HG03378 (cell line): ENCODE data around the gene TMEM185A.
A peak's percentile ranks its signal among the peaks of the same experiment; 100 is the strongest.
"Not testable (repeated sequence)": the region's sequence is repeated elsewhere in the genome, so short reads cannot be mapped to it uniquely, and the experiment has no call there.

ENCODE experiments used
- ATAC-seq: cut with Tn5 transposase; IDR thresholded peaks from one replicate; pipeline ENCODE4 v1.9.1; 2021; ENCODE audit warnings: mild to moderate bottlenecking, moderate library complexity; ENCODE audit not compliant: unreplicated experiment

Gene TMEM185A

DNA sequence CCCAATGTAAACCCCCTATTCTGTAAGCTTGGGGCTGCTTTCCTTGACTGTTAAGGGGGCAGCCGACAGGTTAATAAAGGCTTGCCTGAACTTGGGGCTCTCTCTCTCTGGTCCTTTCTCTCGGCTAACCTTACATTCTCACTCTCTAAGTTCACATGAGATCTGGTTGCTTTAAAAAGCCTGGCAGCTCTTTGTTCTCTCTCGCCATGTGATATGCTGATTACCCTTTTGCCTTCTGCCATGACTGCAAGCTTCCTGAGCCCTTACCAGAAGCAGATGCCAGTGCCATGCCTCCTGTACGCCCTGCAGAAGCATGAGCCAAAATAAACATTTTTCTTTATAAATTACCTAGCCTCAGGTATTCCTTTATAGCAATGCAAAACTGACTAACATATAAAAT lies 76.3 kb downstream of the TMEM185A start:
- ATAC-seq = not testable (repeated sequence)

DNA sequence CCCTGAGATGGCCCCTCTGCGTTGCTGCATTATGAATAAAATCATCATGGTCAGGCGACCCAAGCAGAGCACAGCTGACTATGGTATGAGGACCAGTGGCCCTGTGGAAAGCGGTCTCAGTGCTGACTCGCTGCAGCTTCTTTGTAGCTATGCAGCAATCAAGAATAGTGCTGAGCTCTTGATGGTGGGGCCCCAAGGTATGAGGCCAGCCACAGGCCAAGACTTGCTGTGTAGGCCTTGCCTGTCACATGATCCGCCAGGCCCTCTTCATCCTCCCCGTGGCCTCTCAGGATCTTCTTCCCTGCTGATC lies 79.7 kb downstream of the TMEM185A start:
- not testable (repeated sequence) for ATAC-seq

DNA sequence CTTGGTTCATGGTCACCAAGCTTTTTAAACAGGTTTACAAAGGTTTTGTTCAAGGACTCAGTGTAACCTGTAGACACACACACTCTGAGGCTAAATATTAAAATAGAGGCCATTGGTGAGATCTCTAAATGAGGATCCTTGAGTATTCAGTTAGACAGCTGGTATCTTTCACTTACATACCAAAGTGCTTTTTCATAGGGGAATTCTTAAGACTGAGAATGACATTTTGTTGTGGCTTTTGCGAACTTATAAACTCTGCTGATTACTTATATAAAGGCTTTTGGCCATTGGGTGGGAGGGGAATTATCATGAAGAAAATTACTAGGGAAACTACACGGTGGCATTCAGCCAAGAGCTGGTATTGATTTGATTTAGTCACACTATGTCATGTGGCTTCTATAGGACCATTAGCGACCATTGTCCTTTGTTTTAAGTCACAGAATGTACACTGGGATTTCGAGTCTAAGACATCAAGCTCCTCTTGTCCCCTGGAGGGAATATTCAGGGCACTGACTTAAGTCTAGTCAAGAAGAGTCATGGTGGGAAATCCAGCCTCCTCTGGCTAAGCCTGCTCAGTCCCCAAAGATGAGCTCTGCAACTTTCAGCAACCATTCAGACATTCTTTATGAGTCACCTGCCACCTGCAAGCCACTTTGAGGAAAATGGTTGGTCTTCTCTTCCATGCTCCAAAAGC lies 80.2 kb downstream of the TMEM185A start:
- ATAC-seq = peak; percentile 48

DNA sequence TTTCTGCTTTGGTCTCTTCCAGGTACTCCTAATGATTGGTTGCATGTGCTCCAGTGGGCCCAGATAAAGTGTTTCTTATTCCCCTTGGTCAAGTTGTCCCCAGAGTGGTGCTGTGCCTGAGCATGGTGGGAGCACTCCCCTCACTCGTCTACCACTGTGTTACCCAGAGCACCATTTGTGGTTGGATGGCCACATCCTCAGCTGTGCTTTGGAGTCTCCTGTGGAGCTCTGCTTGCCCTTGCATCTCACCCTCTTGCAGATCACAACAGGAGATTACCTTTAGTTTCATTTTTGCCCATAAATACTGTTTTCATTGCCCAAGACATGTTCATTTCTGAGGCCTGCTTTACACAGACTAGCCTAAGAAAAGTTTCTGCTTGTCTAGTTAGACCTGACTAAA lies 81.1 kb downstream of the TMEM185A start:
- ATAC-seq = not testable (repeated sequence)

DNA sequence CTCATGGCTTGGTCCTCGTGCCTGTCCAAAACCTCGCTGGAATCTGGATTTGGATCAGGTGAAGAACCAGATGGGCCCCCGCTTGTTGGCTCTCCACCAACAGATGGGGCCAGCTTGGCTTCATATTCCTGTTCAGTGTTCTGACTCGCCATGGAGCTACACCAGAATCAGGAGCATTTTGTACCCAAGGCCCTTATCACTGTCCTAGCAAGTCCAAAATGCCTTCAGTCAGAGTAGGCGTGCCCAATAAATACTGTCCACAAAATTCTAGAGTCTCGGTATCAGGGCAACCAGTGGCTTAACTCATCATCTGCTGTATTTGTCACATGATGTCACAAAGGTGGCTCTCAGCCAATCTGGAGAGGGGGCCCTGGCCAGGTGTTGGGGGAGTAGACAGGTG lies 81.9 kb downstream of the TMEM185A start, which contains the start of gene HSFX3:
Gene HSFX3, minus strand, starts transcription at position 224 of the 400 bp plus-strand sequence. Its CDS starts 72 bp downstream, at position 152.
- ATAC-seq = not testable (repeated sequence)

DNA sequence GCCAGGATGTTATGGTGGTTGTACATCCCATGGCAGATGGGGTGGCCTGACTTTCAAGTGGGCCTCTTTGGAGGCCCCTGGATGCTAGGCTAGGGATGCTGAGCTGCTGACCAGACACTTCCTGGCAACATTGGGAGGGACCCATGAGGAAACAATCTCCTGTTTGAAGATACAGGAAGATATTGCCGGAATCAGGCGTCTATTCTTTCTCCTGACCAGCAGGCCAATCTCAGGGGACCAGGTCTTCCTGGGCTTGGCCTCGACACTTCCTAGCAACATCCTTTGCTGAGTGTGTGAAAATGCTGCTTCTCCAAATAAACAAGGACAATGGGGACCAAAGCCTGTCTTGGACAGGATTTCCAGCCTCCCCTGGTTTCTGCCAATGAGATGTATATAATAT lies 83.8 kb downstream of the TMEM185A start:
- not testable (repeated sequence) for ATAC-seq

DNA sequence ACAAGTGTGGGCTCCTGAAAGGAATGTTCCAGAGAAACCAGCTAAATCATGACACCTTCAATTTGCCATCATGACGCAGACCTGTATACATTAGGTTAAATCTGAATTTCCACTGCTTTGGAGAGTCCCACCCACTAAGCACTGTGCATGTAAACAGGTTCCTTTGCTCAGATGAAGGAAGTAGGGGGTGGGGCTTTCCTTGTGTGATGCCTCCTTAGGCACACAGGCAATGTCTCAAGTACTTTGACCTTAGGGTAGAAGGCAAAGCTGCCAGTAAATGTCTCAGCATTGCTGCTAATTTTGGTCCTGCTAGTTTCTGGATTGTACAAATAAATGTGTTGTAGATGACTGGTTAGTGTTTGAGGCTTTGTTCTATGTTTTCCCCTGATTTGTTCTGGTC lies 84.6 kb downstream of the TMEM185A start:
- not testable (repeated sequence) for ATAC-seq
